Stimulated activated CD4-positive, alpha-beta T cell treated with anti-CD3 and anti-CD28 coated beads, Interleukin-1b, Interleukin-23, amount 100 ng/mL, for 48 hours (primary cell): ENCODE results near the gene MTARC2.

ENCODE experiments used
- DNase-seq: peaks from one replicate; pipeline ENCODE4 v3.0.0-alpha.2; 2020

MTARC2 gene

DNA sequence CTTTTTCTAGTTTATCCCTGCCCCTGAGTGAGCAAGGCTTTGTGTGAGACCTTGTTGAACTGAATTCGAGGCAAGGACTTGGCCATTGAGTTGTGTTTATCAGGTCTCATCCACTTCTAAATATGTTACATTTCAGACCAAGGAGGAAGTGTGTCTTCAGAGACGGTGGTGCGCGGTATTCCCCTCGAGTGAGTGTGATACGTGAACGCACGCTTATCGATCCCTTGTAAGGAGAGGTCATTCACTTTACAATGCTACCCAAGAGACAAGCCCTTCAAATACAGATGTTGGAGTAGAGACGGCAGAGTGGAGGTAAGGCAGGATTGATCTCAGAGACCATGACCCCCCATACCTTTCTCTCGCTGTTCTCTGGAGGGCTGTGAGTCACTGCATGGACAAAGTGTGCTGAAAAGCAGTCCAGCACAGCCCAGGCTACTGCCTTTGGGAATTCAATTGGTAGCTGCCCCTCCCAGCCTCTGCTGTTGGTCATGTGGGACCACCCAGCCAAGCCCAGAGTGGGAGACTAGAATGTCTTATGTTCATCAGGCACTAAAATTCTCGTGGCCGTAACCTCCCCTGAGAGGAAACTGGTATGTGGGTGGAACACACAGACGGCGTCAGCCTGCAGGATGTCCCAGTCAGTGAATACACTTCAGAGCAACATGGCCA is 22.3 kb downstream of the MTARC2 start:
- DNase-seq = no peak

DNA sequence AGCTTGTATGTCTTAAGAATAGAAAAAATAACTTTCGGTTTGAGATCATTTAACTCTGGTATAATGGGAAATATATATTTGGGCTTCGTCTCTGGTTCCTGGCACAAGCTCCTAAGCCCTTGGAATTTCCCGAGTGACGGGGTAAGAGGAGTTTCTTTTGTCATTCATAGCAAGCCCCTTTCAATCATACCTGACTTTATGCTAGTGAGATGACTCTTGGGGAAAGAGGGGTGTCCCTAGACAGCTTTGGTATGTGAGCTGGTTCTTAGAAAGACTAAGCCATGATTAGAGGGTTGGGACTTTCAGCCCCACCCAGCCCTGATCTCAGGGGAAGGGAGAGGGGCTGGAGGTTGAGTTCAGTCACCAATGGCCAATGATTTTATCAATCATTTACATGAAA is 24.7 kb downstream of the MTARC2 start:
- DNase-seq = no peak

DNA sequence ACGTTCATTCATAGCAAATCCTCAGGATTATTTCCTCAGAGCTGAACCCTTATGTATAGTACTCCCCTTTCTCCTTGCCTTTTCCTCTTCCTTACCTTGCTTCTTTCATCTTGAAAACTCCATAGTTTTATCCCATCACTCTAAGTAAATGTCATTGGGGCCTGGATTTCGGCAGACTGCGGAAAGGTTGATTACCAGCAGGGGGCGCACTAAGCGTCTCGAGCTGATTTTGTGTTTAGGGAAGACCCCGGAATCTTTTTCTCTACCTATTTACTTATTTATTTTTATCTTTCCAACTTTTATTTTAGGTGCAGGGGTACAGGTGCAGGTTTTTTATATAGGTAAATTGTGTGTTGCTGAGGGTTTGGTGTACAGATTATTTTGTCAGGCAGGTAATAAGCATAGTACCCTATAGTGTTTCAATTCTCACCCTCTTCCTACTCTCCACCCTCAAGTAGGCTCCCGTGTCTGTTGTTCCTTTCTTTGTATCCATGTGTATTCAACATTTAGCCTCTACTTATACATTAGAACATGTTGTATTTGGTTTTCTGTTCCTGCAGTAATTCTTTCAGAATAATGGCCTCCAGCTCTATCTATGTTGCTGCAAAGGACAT is 27.2 kb downstream of the MTARC2 start:
- peak; percentile 21 for DNase-seq

DNA sequence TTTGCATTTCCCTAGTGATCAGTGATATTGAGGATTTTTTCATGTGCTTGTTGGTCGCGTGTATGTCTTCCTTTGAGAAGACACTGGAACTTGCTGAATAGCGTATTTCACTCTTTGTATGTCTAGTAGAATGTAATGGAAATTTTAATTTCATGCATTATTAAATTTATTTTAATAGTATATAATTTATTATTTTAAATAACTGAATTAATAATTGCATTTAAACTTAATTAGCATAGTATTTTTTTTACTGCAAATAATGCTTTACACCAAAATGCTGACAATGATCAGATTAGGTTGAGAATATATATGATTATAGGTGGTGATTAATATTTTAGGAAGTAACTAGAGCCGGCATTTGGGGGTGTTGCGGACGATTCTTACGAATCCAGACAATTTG is 28.1 kb downstream of the MTARC2 start:
- DNase-seq = no peak

DNA sequence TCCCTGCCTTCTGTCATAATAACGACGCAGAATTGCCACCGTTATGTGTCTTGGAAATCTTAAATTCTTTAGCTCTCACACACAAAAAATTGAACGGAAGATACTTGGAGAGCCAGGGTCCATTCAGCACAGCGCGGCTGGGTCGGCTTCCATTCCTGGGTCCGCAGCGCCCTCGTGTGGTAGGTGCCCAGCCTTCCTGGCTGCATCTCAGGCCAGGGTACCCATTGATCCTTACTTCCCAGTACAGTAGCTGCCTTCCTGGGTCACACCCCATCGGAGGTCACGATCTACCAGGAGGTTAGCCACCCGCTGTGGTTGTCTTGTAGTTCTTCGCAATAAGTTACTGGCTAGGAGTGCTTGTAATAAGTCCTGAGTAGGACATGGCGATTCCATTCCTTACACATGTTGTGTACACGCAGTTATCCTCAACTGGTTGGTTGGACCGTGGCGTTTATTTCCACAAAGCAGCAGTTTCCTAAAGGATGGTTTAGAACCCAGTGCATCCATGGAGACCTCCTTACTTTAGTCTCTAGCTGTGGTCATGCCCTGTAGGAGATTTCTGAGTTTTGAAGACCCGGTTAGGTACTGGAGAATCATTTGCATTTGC is 28.7 kb downstream of the MTARC2 start:
- peak; percentile 65 for DNase-seq

DNA sequence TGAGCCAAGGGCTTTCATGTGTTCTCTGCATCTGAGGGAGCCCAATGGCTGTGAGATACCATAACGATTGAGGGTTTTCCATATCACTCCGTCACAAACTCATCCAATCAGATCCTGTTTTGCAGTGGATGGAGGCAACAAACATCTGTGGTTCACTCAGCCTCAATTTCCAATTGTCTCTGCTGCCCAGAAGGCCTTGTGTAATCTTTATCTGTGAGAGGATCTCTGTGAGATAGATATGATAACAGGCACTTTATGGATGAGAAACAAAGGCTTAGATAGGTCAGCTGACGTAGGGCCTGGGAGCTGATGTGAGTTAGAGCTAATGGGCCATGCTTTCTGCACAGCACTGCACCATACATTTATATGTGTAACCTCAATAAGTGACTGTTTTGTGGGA is 35.3 kb downstream of the MTARC2 start:
- DNase-seq = no peak

DNA sequence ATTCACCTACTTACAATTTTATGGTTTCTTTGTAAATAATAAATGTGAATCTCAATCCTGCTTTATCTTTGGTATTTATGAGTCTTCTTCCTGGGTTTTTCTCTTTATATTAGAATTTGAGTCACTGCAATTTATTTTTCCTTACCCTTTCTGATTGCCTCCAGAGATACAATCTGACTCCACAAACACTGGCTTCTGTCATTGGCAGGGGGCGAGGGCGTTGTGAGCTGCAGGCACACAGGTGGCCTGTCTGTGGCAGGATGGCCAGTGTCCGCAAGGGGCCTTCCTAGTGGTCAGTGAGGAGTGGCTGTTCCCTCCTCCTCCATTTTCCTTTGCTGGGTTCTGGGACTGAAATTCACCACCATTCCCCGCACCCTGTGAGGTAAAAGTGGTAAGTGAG is 36.6 kb downstream of the MTARC2 start:
- DNase-seq = no peak

DNA sequence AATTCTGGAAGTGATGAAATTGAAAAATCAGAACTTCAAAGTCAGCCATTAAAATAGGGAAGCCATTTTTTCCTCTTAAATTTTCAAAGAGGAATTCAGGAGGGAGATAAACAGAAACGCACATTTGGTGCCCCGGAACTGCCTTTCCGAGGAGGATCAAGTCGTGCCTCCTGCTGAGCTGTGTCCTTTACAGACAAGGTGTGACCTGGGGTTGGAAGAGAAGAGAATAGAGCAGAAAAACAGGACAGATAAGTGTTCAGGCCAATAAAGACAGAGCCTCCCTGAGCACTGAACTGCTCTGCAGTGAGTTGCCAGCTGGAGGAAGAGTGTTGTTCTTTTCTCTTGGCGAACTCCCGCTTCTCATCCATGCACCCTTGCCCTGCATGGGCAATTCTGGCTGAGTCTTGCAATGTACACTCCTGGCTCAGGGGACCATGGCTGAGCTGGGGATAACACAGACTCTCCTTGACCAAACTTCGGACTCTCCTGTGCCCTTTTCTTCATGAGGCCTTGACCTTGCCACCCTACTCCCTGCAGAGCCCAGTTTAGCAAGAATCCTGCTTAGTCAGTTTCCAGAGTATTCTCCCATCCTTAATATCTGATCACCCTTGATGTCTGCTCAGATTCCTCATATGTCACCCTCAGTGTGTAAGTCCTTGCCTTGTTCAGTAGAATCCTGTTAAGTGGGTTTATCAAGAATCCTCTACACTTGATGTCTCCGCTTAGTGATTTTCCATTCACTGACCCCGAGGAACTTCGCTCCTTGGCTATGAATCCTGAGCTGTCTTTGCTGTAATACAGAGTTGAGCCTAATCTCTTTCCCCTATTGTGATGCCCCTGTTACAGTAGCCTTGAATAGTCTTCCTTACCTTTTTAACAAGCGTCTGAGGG is 37.3 kb downstream of the MTARC2 start:
- no peak for DNase-seq

DNA sequence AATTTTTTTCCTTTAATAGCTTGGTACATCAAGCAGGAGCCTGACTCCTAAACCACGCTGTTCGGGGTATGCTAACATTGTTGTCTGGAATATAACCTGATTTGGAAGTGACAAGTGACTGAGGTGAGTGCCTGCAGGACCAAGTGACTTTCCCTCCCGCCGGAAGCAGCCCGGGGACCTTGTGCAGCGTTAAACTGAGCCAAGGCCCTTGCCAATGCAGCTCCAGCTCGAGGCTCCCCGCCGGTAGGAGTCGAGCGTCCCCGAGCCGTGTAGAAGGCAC is 37.9 kb downstream of the MTARC2 start:
- DNase-seq = no peak

DNA sequence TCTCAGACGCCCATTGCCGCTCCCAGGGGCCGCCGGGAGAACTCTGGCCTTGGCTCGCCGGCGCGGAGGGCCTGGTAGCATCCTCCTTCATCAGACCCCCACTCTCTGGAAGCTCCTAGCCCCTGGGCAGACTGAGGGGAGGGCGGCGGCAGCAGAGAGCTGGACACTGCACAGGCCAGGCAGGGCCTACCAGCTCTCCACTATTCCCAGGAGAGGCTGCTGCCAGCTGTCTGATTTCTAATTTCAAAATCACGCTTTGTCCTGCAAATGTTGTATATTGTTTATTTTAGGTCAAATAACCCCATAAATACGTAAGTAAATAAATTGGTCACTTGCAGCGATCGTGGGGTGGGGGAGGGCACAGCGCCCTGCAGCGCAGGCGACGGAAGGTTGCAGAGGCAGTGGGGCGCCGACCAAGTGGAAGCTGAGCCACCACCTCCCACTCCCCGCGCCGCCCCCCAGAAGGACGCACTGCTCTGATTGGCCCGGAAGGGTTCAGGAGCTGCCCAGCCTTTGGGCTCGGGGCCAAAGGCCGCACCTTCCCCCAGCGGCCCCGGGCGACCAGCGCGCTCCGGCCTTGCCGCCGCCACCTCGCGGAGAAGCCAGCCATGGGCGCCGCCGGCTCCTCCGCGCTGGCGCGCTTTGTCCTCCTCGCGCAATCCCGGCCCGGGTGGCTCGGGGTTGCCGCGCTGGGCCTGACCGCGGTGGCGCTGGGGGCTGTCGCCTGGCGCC is 38.4 kb downstream of the MTARC2 start, which contains the start of gene MTARC1:
Gene MTARC1 (plus strand): TSS at position 577 of the 732 bp plus-strand sequence. CDS start 32 bp downstream, at position 609.
- no peak for DNase-seq

DNA sequence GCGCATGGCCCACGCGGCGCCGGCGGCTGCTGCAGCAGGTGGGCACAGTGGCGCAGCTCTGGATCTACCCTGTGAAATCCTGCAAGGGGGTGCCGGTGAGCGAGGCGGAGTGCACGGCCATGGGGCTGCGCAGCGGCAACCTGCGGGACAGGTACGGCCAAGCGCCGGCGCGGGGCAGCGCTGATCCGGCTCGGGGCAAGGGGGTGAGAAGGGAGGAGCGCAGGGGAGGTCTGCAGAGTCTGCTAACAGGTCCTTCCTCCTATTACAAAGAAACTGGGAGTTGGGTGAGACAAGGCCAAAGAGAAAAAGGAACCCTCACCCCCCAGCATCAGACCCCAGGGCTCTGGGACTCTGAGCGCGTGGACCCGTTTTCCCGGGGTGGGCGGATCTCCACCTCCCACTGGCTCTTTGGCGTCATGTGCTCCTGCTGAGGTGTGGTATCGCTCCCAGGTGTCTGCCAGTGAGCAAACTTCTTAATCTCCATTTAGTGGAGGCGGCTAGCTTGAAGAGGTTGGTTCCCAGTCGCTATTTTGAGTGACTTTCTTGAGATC is 39.0 kb downstream of the MTARC2 start:
- DNase-seq = no peak

DNA sequence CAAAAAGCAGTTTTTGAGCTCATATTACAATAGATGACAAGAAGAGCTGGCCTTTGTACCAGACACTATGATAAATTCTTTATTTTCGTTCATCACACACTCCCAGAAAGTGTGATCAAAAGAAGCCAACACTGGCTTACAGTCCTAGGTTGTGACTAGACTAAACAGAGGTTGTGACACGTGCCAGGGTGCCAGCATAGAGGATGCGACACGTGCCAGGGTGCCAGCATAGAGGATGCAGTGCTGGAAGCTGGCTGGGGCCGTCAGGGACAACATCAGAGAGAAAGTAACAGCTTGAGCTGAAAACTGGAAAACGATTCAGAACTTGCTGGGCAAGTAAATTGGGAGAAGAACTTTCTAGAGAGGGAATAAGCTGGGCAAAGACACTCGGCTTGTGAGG is 40.8 kb downstream of the MTARC2 start:
- no peak for DNase-seq

DNA sequence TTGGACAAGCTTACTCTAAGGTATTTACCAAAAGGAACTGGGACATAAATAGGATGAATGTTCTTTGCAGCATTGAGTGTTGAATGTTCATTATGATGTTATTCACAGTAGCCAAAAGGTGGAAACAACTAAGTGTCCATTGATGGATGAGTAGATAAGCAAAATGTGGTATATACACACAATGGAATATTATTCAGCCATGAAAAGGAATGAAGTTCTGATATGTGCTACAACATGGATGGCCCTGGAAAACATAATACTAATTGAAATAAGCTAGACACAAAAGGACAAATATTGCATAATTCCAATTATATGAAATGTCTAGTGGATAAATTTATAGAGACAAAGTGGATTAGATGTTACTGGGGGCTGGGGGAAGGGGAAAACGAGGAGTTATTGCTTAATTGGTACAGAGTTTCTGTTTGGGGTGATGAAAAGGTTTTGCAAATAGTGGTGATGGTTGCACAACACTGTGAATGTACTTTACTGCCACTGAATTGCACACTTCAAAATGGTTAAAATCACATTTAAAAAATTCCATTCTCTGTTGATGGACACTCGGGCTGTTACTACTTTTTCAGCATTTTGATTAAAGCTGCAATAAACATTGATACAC is 41.5 kb downstream of the MTARC2 start:
- no peak for DNase-seq

DNA sequence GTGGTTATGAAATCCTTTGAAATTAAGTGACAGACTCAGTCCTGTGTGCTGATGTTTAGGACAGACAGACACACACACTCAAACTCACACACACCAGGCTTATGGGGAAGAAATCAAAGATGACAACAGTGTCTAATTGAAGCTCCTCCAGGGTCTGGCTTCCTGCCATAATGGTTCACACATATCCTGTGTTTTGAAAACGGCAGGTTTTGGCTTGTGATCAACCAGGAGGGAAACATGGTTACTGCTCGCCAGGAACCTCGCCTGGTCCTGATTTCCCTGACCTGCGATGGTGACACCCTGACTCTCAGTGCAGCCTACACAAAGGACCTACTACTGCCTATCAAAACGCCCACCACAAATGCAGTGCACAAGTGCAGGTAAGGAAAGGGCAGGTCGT is 43.2 kb downstream of the MTARC2 start:
- DNase-seq = no peak

DNA sequence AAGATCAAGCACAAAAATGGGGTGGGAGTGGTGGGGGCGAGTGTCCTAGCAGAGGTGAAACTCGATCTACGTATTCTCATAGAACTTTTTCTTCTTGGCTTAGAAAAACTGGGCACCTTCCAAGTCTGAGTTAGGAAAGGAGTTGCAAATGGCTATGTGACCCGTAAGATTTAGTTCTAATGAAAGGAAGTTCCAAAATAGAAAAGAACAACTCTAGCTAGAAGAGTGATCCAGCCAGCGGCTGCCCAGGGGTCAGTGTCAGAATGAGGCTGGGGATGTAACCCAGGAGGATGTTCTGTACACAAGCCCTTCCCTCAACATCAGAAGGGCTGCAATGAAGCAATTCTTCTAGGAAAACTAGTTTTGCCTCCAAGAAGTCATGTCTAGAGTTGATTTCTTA is 43.8 kb downstream of the MTARC2 start:
- no peak for DNase-seq

DNA sequence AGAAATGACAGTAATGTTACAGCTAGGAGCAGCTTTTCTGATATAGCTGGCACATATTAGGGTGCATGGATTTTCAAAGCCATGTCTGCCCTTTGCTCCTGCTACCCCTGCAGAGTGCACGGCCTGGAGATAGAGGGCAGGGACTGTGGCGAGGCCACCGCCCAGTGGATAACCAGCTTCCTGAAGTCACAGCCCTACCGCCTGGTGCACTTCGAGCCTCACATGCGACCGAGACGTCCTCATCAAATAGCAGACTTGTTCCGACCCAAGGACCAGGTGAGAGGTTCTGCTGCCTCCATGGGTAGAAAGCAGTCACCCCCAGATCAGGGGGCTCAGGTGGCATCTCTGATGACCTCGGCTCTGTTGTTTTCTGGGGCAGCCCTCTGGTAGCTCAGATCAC is 48.4 kb downstream of the MTARC2 start:
- no peak for DNase-seq

DNA sequence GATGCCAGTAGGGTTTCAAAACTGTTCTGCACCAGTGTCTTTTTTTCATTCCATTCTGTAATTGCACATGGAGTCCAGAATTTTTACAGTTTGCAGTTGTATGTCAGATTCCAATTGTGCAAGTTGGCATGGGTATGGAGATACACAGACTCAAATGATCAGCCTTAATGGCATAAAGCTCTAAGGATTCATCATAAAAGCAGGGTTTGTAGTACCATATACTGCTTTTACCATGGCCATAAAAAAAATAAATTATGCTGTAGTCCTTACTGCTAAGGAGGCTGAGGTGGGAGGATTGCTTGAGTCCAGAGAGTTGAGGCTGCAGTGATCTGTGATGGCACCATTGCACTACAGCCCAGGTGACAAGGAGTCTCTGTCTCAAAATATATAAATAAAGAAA is 48.9 kb downstream of the MTARC2 start:
- DNase-seq = no peak

DNA sequence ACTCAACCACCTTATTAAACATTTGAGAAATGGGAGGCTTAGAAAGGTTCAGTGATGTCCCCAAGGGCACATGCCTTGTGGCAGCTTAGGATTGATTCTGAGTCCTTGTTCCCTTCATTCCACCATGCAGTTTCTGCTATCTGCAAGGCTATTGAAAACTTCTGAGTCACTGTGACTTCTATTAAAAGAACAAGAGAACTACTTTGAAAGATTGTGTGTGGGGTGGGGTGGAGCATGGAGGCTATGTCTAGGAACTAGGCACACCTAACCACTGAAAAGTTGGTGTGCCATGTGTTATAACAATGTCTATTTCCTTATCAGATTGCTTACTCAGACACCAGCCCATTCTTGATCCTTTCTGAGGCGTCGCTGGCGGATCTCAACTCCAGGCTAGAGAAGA is 49.4 kb downstream of the MTARC2 start:
- DNase-seq = no peak

DNA sequence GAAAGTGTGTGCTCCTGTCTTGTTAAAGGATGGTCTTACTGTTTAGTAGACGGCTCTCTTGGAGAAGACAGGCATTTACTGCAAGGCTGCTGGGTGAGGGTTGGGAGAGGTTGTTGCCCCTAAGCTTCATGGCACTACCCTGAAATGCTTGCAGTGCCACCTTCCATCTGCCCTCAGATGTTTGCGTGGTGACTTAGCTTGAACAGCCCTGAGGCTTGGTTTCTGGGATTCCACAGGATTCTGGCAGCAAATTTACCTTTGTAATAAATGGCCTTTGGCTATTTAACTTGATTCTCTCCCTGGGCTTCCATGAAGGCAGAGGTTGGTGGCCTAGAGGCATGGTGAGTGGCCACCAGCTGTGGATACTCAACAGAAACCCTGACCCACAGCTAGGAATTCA is 50.2 kb downstream of the MTARC2 start:
- no peak for DNase-seq

DNA sequence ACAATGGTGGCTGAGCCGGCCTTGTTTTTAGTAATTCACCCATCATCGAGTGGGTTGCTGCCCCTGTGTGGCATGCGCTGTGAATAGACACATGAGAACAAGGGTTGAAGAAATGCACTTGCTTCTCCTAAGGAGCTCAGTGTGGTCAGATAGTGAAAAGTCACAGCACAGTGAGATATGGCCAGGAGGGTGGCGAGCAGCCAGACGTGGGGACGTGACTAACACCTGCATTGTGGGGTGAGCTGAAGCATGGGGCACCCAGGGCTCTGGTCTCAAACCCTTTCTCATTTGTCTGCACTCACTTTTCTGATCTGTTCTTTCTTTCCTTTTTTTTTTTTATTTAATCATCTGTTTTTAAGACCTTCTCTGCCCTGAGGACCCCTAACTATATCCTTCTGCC is 52.1 kb downstream of the MTARC2 start:
- DNase-seq = no peak

DNA sequence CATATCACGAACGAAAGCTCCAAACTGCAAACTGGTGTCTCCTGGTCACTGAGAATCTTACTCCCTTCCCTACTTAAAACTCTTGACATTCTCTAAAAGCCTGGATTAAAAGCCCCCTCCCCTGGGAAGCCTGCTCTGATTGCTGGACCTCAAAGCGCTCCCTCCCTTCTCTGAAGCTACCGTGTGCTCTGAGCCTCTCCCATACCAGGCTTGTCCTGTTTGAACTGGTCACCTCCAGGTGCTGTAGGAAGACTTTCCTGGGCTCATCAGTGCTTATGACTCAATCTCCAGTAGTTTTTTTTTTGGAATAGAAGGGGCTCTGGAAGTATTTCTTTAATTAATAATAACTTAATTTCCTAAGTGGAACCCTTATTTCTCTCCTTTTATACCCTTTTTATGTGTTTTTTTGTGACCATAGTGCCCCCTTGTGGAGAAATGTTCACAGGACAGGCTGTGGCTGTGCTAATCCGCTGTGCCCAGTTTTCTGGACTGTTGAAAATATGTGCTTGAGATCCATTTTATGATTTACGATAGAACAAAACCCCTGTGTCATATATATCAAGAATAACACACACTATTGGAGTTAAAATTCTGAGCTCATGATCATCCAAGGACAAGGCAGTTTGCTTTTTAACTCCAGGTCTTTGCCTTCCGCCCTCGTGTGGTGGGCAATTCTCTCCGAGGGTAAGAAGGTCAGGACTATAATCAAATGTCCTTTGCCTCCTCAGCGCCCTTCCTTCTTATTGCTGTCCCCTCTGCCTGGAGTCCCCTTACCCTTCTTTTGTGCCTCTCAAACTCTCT is 55.5 kb downstream of the MTARC2 start:
- no peak for DNase-seq
